HPDE6-E6E7 (cell line): ENCODE data around the gene ZNF106.
A peak's percentile ranks its signal among the peaks of the same experiment; 100 is the strongest.

Source experiments
- DNase-seq: peaks from one replicate; pipeline ENCODE4 v3.0.0; 2011; ENCODE audit warnings: missing footprints; ENCODE audit errors: extremely low spot score

Gene ZNF106

DNA sequence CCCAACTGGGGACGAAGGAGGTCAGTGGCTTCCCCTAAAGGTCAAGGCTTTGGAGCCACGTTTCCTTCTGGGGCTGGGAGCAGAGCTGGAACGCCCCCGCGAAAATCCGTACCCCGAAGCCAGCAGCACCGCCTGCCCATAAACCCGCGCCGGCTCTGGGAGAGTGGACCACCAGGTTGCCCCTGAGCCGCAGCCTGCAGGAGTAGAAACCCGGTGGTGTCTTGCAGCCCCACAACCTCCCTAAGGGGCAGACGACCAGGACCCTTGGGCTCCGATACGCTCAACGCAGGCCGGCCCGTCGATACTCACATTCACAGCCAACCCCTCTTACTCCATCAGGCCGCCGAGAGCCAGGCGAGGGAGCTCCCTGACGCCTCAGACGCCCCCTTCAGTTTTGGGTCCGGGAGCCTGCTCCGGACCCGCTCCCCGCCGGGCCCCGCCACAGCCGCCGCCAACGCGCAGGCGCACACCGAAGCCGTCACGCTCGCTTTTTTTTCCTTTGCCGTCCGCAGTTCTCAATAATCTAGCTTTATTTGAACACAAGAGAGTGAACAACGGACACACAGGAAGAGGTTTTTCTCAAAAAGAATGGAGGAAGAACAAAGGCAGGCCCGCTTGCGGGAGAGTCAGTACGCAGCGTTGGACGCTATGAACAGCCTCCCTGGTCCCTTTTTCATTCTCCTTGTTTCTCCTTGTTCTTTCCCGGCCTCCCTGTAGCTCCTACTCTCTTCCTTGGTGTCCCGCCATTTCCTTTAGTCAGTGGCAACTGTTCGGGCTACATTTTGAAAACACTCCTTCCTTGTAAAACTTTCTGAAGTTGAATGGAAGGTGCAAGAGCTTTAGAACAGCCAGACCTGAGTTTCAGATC is at the start of gene ZNF106:
TSS of gene ZNF106 (minus strand) at position 471 of the 868 bp plus-strand sequence. CDS start 18,852 bp downstream, outside the sequence.
- peak; percentile 85 for DNase-seq

DNA sequence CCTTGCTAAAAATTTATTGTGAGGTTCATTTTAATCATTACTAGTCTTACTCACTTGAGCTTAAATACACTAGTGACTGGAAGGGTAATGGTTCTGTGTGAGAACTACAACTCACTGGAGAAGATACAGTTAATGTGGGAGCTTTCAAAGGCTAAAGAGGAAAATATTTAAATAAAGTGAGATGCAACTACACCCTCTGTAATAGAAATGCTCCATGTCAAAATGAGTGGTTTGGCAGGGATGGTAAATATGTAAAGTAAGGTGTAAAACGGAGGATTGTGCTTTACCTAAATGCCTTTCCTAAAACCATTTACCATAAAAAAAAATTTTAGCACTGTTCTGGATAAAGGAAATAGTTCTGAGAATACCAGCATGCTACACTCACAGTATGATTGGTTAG is 42.3 kb upstream of the ZNF106 start:
- DNase-seq = no peak

DNA sequence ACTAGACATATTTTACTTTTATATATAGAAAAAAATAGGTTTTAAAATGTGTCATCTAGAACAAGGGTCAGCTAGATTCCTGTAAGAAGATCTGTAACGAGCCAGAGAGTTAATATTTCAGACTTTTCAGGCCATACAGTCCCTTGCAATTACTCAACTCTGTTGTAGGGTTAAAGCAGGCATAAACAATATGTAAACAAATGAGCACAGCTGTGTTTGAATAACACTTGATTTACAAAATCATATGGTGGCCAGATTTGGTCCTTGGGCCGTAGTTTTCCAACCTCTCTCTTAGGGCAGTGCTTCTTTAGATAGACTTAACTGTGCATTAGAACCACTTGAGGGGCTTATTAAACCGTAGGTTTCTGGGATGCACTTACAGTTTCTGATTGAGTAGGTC is 38.0 kb upstream of the ZNF106 start:
- no peak for DNase-seq

GRCh38 chr15:42523331-42523730 is 32.4 kb upstream of the ZNF106 start:
- DNase-seq = no peak

DNA sequence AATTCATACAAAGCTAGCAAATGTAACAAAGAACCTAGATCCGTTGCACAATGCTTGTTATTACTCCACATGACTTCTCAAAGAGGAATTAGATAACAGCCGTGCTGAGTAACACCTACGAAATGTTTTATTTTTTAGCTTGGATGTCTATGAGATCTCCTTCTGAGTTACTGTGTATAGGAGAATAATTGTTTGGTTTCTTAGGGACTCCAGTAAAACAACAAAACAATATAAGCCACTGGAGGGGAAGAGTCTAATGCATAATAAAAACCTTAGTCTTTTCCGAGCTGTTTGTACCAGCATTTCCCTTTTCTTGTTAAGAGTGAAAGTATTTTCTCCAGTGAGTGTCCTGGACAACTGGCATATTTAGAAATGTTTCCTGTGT is 20.1 kb upstream of the ZNF106 start:
- DNase-seq = peak; percentile 19

GRCh38 chr15:42510258-42511006 is 19.5 kb upstream of the ZNF106 start:
- no peak for DNase-seq

DNA sequence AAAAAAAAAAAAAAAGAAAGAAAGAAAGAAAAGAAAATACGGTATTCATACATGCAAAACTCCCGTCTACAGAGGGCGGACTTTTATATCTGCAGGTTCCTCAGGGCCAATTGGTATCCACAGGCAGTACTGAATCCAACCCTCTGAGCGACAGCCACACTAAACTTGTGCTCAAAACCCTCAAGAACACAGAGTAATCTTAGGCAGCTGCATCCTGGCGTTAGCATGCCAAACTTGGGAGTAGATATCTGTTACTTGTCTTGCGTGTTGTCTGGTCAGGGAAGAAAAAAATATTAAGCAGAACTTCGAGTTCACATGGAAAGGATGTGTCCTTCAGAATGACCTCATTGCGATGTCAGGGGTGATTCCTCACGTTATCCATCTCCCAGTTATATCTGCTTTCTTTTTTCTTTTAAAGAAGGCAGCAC is 17.3 kb upstream of the ZNF106 start:
- DNase-seq = no peak

- no peak for DNase-seq
These were observed 16.6 kb upstream of the ZNF106 start for GRCh38 chr15:42507514-42507913.

DNA sequence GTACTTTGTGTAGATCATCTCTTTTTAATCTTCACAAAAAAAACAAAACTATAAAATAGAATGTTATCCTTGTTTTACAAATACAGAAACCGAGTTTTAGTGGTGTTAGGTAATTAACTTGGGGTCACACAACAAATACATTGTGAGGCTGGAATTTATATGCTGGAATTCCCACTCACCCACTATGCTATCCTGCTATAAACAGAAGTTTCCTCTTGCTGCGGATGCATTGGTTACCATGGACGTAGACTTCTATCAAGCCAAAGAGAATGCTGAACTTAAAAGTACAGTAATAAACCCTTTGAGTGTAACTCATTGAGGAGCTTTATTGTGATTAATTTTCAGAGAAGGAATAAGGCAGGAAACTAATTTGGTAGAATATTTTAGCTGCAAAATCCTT is 13.7 kb upstream of the ZNF106 start:
- DNase-seq = no peak

- DNase-seq = no peak
These were observed 12.9 kb upstream of the ZNF106 start for GRCh38 chr15:42503825-42504224.

DNA sequence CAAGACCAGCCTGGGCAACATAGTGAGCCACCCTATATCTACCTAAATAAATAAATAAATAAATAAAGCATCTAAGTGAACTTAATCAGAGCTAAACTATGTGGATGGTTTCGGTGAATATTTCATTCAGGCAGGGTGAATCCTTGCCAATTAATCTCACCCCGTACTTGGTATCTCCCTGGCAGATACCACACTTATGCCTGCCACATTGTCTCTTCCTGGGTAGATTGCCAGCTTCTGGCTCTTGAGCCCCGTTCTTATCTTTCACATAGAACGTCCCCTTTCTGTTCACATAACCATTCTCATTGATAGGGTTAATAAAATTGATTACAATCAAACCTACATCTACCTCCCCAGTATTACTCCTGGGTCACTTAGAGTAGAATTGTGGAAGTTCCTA is 11.5 kb upstream of the ZNF106 start:
- DNase-seq = no peak

DNA sequence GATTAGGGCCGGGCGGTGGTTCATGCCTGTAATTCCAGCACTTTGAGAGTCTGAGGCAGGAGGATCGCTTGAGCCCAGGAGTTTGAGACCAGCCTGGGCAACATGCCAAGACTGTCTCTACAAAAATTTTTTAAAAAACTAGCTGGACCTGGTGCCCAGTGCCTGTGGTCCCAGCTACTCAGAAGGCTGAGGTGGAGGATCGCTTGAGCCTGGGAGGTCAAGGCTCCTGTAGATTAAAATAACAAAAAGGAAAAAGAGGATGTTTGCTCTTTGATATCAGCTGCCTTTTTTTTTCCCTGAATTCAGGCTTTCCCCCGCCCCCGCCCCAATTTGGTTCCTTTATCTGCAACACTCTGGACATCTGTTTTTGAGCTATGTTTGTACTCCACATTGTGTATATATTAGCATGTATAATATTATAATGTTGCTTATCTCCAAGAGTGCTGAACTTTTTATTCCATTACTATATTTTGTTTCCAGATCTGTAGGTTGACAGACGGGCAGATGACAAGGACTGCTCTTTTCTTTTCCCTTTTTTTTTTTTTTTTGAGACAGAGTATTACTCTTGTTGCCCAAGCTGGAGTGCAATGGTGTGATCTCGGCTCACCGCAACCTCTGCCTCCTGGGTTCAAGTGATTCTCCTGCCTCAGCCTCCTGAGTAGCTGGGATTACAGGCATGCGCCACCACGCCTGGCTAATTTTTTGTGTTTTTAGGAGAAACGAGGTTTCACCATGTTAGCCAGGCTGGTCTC is 9.1 kb upstream of the ZNF106 start:
- DNase-seq = no peak

DNA sequence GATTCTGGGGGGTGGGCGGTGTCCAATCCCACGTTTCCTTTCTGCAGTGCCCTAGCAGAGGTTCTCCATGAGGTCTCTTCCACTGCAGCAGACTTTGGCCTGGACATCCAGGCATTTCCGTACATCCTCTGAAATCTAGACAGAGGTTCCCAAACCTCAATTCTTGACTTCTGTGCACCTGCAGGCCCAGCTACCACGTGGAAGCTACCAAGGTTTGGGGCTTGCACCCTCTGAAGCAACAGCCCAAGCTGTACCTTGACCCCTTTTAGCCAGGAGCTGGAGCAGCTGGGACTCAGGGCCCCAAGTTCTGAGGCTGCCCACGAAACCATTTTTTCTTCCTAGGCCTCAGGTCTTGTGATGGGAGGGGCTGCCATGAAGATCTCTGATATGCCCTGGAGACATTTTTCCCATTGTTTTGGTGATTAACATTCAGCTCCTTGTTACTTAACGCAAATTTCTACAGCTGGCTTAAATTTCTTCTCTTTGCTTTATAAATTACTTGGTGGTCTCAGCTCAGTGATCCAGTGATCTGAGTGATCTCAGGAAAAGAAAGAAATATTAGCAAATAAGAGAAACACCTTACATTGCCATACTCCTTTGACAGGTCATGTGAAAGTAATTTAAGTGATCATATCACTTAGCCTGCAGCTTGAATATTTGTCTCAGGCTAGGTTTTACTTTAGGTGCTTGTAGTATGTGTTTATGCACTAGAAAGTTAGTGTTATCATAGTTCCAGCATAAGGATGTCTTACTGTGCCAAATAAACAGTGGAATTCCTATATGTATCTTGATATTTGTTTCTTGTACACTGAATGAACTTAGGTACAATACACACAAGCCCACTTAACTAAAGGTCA is 7.5 kb upstream of the ZNF106 start:
- no peak for DNase-seq

- peak; percentile 98 for DNase-seq
These were observed 4.6 kb upstream of the ZNF106 start, which contains the start of gene SNAP23 for GRCh38 chr15:42495361-42496212. SNAP23 (plus strand) TSS chr15:42495634; CDS start chr15:42511847, 16,213 bp downstream.

DNA sequence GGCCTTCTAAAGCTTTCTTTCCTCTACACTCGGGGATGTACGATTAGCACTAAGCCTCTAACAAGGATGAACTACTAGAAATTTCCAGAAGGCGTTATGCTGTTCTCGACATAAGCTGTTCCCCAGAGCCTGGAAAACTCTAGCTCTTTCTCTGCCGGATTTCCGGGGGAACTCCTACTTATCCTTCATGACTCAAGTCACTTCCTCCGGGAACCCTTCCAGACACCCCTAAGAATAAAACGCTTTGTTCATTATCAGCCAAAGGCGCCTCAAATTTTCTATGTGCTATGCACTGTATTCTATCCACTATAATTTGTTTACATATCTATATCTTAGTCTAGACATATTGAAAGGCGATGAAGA is 4.0 kb upstream of the ZNF106 start:
- peak; percentile 32 for DNase-seq

- no peak for DNase-seq
These were observed 2.7 kb upstream of the ZNF106 start for GRCh38 chr15:42493679-42494078.

DNA sequence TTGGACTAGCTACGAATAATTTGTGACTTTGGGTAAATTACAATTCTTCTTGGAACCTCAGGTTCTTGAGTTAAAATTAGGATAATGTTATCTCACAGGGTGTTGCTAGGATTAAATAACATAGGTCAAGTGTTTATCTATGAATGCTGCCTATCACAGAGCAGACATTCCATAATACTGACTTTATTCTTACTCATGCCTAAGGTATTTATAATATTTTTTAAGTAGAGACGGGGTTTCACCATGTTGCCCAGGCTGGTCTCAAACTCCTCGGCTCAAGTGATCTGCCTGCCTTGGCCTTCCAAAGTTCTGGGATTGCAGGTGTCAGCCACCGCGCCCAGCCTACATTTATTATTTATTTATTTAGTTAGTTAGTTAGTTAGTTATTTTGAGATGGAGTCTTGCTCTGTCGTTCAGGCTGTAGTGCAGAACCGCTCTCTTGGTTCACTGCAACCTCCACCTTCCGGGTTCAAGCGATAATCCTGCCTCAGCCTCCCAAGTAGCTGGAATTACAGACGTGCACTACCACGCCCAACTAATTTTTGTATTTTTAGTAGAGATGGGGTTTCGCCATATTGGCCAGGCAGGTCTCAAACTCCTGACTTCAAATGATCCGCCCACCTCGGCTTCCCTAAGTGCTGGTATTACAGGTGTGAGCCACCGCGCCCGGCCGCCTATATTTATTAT is 741 bp upstream of the ZNF106 start:
- DNase-seq = peak; percentile 38

- peak; percentile 5 for DNase-seq
These were observed 660 bp downstream of the ZNF106 start for GRCh38 chr15:42490291-42490670.

DNA sequence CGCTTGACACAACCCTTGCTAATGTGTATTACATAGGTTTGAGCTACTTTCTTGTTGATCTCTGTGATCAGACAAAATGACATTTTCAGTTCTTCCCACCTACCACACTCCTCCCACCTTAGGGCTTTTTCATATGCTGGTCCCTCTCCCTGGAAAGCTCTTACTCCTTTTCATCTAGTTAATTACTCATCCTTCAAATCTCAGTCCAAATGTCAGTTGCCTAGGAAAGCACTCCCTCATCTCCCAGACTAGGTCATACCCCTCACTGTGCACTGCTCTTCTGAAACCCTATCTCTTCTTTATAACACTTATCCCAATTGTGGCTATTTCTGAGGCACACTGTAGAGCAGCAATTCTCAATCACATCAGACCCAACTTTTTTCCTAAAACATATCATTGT is 7.3 kb downstream of the ZNF106 start:
- DNase-seq = no peak

DNA sequence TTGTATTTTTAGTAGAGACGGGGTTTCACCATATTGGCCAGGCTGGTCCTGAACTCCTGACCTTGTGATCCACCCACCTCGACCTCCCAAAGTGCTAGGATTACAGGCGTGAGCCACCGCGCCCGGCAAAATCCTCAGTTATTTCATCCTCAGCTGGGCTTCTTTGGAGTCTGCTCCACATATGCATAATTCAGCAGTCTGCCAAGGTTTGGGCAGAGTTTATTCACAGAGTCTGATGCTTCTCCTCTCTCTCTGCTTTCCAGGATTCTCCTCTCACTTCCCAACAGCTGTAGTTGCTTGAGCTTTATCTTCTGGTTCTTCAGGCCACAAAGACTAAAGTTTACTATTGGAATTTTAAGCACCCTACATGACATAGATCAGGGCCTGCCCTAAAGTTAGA is 8.2 kb downstream of the ZNF106 start:
- DNase-seq = no peak
